Stimulated activated CD8-positive, alpha-beta memory T cell treated with anti-CD3 and anti-CD28 coated beads, Interleukin-4, amount 100 ng/mL, for 4 hours (primary cell): ENCODE results near the gene GCNT2.
"Not testable (repeated sequence)": the region's sequence is repeated elsewhere in the genome, so short reads cannot be mapped to it uniquely, and the experiment has no call there.

Experiments used
- DNase-seq, 2 donors: peaks; one replicate each; pipeline ENCODE4 v3.0.0-alpha.2; 2020; ENCODE audit warnings: low read depth in 2 of 2, low spot score in 1 of 2

GCNT2 gene

GRCh38 chr6:10600681-10601080 is 79.5 kb downstream of the GCNT2 start:
- not testable (repeated sequence) for DNase-seq

GRCh38 chr6:10603219-10603618 is 82.1 kb downstream of the GCNT2 start:
- DNase-seq = no peak

- DNase-seq = no peak
These were observed 87.9 kb downstream of the GCNT2 start for GRCh38 chr6:10609038-10609437.

- no peak for DNase-seq
These were observed 89.1 kb downstream of the GCNT2 start for GRCh38 chr6:10610289-10610688.

- no peak for DNase-seq
These were observed 91.0 kb downstream of the GCNT2 start for GRCh38 chr6:10612161-10612560.

GRCh38 chr6:10613077-10613476 is 91.9 kb downstream of the GCNT2 start:
- DNase-seq = no peak

- no peak for DNase-seq
These were observed 92.6 kb downstream of the GCNT2 start for GRCh38 chr6:10613723-10614122.

GRCh38 chr6:10615675-10616074 is 94.5 kb downstream of the GCNT2 start:
- no peak for DNase-seq

- not testable (repeated sequence) for DNase-seq
These were observed 95.1 kb downstream of the GCNT2 start for GRCh38 chr6:10616266-10616665.

- DNase-seq = no peak
These were observed 96.0 kb downstream of the GCNT2 start for GRCh38 chr6:10617008-10617696.

GRCh38 chr6:10618409-10618808 is 97.3 kb downstream of the GCNT2 start:
- no peak for DNase-seq

GRCh38 chr6:10621213-10621612 is 100.1 kb downstream of the GCNT2 start:
- DNase-seq = no peak

GRCh38 chr6:10621847-10622246 is 100.7 kb downstream of the GCNT2 start:
- DNase-seq = no peak

- DNase-seq = no peak
These were observed 103.7 kb downstream of the GCNT2 start for GRCh38 chr6:10624836-10625235.

- no peak for DNase-seq
These were observed 105.1 kb downstream of the GCNT2 start for GRCh38 chr6:10626154-10626741.

GRCh38 chr6:10627800-10628199 is 106.6 kb downstream of the GCNT2 start:
- DNase-seq = no peak

GRCh38 chr6:10630178-10630577 is 109.0 kb downstream of the GCNT2 start:
- no peak for DNase-seq

- DNase-seq = no peak
These were observed 112.1 kb downstream of the GCNT2 start for GRCh38 chr6:10633216-10633615.

- DNase-seq = no peak
These were observed 119.3 kb downstream of the GCNT2 start for GRCh38 chr6:10640412-10640811.

- no peak for DNase-seq
These were observed 120.4 kb downstream of the GCNT2 start for GRCh38 chr6:10641528-10641927.

- DNase-seq = no peak
These were observed 122.1 kb downstream of the GCNT2 start for GRCh38 chr6:10643201-10643651.

- no peak for DNase-seq
These were observed 123.1 kb downstream of the GCNT2 start for GRCh38 chr6:10644225-10644624.

- no peak for DNase-seq
These were observed 134.4 kb downstream of the GCNT2 start for GRCh38 chr6:10655508-10656055.
